ENCODE data around the gene MLPH. TPM values are rescaled to one million over a fixed set of nuclear protein-coding genes. Genes with fewer than 3 reads are reported as not detected.

Gene MLPH
- total and polyA plus RNA-seq, 2 of the 4 experiments (the other 2 are of a cell fraction): 13.8 to 21.6 TPM

GRCh38 chr2:237508361-237508760 is 21.3 kb downstream of the MLPH start:
- Histone ChIP-seq H3K4me3 (ENCODE audit: insufficient read depth, low read depth, low read length) (no peak overlapping the region), H3K9me3 (ENCODE audit: control insufficient read depth, insufficient read depth, low read length) (no peaks in the 10 kb centered on the region), H2BK20ac (ENCODE audit: low read depth, low read length) (no peak overlapping the region), H2BK5ac (ENCODE audit: low read depth, low read length, poor library complexity, severe bottlenecking) (no peak overlapping the region), H3K27ac (ENCODE audit: insufficient read depth, low read length) (no peak overlapping the region), H3K4ac (ENCODE audit: low read depth, low read length) (peak overlapping the region; percentile 20; the same call in 1 of the 2 replicates), H3K27me3 (ENCODE audit: control insufficient read depth, insufficient read depth, low read length) (no peaks in the 10 kb centered on the region), H3K56ac (ENCODE audit: extremely low read depth, insufficient read depth, low read length) (no peak overlapping the region), H4K5ac (ENCODE audit: low read depth, low read length) (no peak overlapping the region), H3K79me1 (ENCODE audit: low read depth in 1 of 2, low read length in 2 of 2) (peaks cover 5 to 59% of the 10 kb centered on the region in 2 experiments), H3K4me2 (ENCODE audit: low read depth, low read length) (no peak overlapping the region), H3K9ac (ENCODE audit: low read depth, low read length) (no peak overlapping the region), H3K14ac (replicated peaks; ENCODE audit: low read depth, low read length) (no peak overlapping the region), H2BK15ac (ENCODE audit: low read depth, low read length) (no peak overlapping the region), H4K91ac (ENCODE audit: insufficient read depth, low read depth, low read length) (peak overlapping the region; percentile 15; the same call in 1 of the 2 replicates), H4K20me1 (ENCODE audit: insufficient read depth, low read length) (no peaks in the 10 kb centered on the region), H3K36me3 (ENCODE audit: control insufficient read depth, insufficient read depth, low read length) (peaks cover 2% of the 10 kb centered on the region; the same call in 1 of the 2 replicates), H2AK9ac (replicated peaks; ENCODE audit: low read depth, low read length, poor library complexity) (no peak overlapping the region), H3K18ac (ENCODE audit: low read depth, low read length) (no peak overlapping the region), H3K4me1 (ENCODE audit: control insufficient read depth, insufficient read depth, low read length) (peaks cover 18% of the 10 kb centered on the region; the same call in 1 of the 2 replicates), H3K9me1 (ENCODE audit: insufficient read depth, low read length) (peaks cover 11% of the 10 kb centered on the region), H2AFZ (replicated peaks; ENCODE audit: low read length, poor library complexity) (no peak overlapping the region), H2BK120ac (ENCODE audit: low read depth, low read length) (no peak overlapping the region), H2AK5ac (ENCODE audit: low read depth, low read length) (peak overlapping the region; percentile 36; the same call in 1 of the 2 replicates), H3K23ac (ENCODE audit: low read depth, low read length) (no peak overlapping the region), H4K8ac (ENCODE audit: low read depth in 2 of 2, low read length in 2 of 2) (peak overlapping the region in 1 of 2 experiments; percentile 40; a peak in 1 of 4 replicates)
- no peak for ATAC-seq (ENCODE audit: low read depth)
- in situ Hi-C loops (cut with MboI; ENCODE audit: low sequenced_read_pairs): no loop called here
- ChIA-PET POLR2A (ENCODE audit: unreplicated experiment) (no interaction called here), CTCF (no interaction called here)
- TF ChIP-seq CEBPB (IDR thresholded peaks at IDR 0.05; ENCODE audit: low read depth, low read length) (no peak), MXI1 (IDR thresholded peaks at IDR 0.05; ENCODE audit: borderline replicate concordance, low read depth, low read length) (no peak), MAFK (IDR thresholded peaks at IDR 0.05; ENCODE audit: low read depth, low read length) (peak; percentile 60)
- TF ChIP-seq, protein P1, sequence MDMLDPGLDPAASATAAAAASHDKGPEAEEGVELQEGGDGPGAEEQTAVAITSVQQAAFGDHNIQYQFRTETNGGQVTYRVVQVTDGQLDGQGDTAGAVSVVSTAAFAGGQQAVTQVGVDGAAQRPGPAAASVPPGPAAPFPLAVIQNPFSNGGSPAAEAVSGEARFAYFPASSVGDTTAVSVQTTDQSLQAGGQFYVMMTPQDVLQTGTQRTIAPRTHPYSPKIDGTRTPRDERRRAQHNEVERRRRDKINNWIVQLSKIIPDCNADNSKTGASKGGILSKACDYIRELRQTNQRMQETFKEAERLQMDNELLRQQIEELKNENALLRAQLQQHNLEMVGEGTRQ (IDR thresholded peaks at IDR 0.05; ENCODE audit: low read depth, low read length): no peak
- intact Hi-C loops (cut with micrococcal nuclease): no loop called here
- BruUV-seq (replicated peaks): no TSS peak
- no peak for DNase-seq
- dilution Hi-C loops (cut with HindIII; ENCODE audit: low sequenced_read_pairs, unreplicated experiment): no loop called here
- 86% methylated on average over 3 of the region's 4 CpGs; no CpG with 5 or more reads in 1 of the 2 experiments for WGBS, 2 experiments (ENCODE audit: extremely low coverage in 2 of 2, insufficient read length in 1 of 2)

Measured in IMR-90 (cell line).